ENCODE data around the gene NFATC2.

DNA sequence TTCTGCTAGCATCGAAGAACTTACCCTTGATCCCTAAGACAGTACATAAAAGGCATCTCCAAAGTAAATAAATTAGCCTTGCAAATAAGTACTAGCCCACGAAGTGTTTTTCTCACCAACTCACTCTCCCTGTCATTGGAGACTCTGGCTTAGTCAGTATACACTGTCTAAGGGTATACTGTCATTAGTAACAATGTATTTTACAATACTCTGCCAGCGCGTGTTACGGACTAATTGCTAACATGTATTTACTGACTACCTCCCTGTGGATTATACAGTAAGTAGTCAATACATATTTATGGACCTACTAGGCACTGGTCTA is 72.1 kb downstream of the NFATC2 start:
- TF ChIP-seq EP300 (conservative IDR thresholded peaks at IDR 0.05; ENCODE audit: poor library complexity, severe bottlenecking) (no peak), POLR2AphosphoS5 (IDR thresholded peaks at IDR 0.05) (no peak), TAF1 (IDR thresholded peaks at IDR 0.05; ENCODE audit: low read depth) (no peak)
- TF ChIP-seq, protein P1, sequence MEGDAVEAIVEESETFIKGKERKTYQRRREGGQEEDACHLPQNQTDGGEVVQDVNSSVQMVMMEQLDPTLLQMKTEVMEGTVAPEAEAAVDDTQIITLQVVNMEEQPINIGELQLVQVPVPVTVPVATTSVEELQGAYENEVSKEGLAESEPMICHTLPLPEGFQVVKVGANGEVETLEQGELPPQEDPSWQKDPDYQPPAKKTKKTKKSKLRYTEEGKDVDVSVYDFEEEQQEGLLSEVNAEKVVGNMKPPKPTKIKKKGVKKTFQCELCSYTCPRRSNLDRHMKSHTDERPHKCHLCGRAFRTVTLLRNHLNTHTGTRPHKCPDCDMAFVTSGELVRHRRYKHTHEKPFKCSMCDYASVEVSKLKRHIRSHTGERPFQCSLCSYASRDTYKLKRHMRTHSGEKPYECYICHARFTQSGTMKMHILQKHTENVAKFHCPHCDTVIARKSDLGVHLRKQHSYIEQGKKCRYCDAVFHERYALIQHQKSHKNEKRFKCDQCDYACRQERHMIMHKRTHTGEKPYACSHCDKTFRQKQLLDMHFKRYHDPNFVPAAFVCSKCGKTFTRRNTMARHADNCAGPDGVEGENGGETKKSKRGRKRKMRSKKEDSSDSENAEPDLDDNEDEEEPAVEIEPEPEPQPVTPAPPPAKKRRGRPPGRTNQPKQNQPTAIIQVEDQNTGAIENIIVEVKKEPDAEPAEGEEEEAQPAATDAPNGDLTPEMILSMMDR (IDR thresholded peaks at IDR 0.05; ENCODE audit: poor library complexity, severe bottlenecking), result no peak
